Jurkat, Clone E6-1 (cell line): ENCODE data around the gene CREG2.
"Not testable (repeated sequence)": the region's sequence is repeated elsewhere in the genome, so short reads cannot be mapped to it uniquely, and the experiment has no call there.

Experiments used
- DNase-seq: peaks from one replicate; pipeline ENCODE4 v3.0.0-alpha.2; 2011; ENCODE audit warnings: low read depth, low spot score
- H3K4me3 ChIP-seq: 2 replicates; pipeline ENCODE4 v1.5.1; 2011; ENCODE audit warnings: mild to moderate bottlenecking, low read length, control low read depth, moderate library complexity

Gene CREG2

DNA sequence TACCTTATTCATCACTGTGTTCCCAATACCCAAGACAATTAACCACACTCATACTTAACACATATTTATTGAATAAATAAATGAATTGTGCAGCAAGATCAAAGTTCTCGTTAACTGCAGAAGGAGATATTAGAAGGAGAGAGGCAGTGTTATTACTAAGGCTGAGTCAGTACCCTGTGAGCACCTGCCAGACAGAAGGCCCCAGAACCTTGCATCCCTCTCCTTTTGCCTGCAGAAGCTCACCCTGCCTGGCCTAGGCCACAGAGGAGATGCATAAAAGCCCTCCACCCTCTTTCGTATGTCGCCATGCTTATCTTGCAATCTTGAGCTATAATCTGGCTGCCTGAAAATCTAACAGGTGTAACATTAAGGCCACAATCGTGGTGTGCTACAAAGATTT lies 58.3 kb downstream of the CREG2 start:
- DNase-seq, result peak; percentile 70
- peak overlapping the region; percentile 24; the same call in 1 of the 2 replicates for H3K4me3 ChIP-seq

DNA sequence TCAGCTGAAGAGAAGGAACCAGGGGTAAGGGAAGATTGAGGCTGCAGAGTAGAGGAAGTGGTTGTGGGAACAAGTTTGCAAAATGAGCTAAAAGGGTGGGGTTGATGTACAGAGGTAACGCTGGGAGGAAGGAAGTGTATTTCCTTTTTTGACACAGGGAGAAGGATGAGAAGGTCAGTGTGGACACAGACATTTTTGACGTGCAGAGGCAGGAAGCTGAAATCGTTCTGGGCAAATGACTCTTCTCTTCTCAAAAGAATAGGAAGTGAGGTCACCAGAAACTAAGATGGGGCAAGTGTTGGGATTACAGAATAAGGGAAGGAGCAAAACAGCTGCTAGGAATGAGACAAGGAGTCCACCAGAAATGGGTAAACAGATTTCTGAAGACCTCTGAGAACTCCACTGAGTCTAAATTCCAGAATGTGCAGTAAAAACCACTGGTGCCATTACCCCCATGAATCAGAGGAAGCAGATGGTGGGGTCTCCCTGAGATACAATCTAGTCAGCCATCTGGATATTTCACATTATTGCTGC lies 58.8 kb downstream of the CREG2 start:
- peak; percentile 94 for DNase-seq
- H3K4me3 ChIP-seq, result peak overlapping the region; percentile 29

DNA sequence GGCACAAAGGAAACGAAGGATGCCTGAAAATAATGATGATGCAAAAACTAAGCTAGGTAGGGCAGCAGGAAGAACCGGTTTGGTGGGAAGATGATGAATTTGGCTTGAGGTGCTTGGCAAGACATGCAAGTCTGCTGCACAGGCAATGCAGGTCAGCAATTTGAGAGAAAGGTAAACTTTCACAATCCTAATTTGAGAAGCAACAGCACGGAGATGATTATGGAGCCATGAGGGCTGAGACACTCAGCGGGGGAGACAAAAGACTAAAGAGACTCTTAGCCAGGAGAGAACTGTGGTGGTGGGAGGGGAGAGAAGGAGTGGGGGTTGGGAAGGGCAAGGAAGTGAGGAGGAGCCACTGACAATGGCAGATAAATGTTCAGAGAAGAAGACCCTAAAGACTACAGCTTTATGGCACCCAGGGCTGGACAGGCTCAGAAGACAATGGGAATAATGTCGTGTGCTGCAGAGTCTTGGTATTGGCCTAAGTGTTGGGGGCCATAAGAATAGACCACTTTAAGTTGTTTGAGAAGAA lies 59.4 kb downstream of the CREG2 start:
- peak overlapping the region; percentile 29 for H3K4me3 ChIP-seq

GRCh38 chr2:101325425-101325824 lies 61.9 kb downstream of the CREG2 start:
- no peak for DNase-seq
- H3K4me3 ChIP-seq, result no peak overlapping the region

More for the DNA sequence above, 59.4 kb downstream of the CREG2 start:
- DNase-seq, result no peak

- H3K4me3 ChIP-seq, DNase-seq: not testable (repeated sequence)
Measured at GRCh38 chr2:101316568-101316967, 70.7 kb downstream of the CREG2 start.

DNA sequence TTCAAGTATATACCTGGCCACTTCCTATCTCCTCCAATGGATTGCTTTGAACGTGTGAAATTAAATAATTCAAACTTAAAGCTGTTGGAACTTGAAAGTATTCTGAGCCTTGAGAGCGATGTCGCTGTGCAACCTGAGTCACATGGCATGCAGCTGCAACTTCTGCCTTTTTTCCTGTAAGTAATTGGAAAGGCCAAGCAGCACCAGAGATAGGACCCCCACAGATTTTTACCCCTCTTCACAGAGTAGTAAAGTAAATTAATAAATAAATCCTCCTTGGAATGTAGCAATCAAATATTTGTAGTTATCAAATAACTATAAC lies 75.6 kb downstream of the CREG2 start:
- peak; percentile 66 for DNase-seq
- peak overlapping the region; percentile 32 for H3K4me3 ChIP-seq

GRCh38 chr2:101310834-101311695 lies 76.2 kb downstream of the CREG2 start:
- peak overlapping the region; percentile 32 for H3K4me3 ChIP-seq
- DNase-seq, result peak; percentile 73

GRCh38 chr2:101310090-101310833 lies 77.0 kb downstream of the CREG2 start:
- no peak for DNase-seq
- H3K4me3 ChIP-seq, result no peak overlapping the region

GRCh38 chr2:101308432-101309210 lies 78.7 kb downstream of the CREG2 start, which contains the start of gene RNF149:
Gene RNF149, minus strand, starts transcription at chr2:101308701. Its CDS starts 113 bp downstream, at chr2:101308588.
- H3K4me3 ChIP-seq, result peak within 1 kb of the TSS; percentile 57
- peak; percentile 74 for DNase-seq

GRCh38 chr2:101307950-101308431 lies 79.3 kb downstream of the CREG2 start:
- H3K4me3 ChIP-seq, result peak overlapping the region; percentile 57
- DNase-seq, result no peak

- peak overlapping the region; percentile 57 for H3K4me3 ChIP-seq
- no peak for DNase-seq
Measured at GRCh38 chr2:101307503-101307902, 79.8 kb downstream of the CREG2 start.

GRCh38 chr2:101306410-101306809 lies 80.9 kb downstream of the CREG2 start:
- H3K4me3 ChIP-seq, result peak overlapping the region; percentile 57
- no peak for DNase-seq

DNA sequence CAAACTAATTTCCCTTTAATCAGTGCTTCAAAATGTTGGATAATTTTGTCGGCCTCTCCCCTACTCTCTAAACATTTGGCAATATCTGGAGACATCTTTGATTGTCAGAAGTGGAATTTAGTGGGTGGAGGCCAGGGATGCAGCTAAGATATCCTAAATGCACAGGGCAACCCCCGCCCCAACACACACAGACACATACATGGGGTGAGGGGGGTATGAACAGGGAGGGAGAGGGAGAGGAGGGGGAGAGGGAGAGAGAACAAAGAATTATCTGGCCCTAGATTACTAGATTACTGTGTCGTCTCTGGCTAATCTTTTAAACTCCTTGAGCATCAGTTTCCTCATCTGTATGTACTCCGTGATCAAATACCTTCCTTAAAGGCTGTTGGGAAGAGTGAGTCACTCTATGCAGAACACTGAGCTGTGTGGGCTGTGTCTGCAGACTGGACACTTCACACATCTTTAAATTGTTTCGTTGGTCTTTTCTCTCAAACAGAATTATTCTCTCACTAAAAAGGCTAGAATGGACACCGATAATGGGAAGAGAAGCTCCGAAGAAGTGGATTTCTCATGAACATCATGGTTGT lies 81.7 kb downstream of the CREG2 start:
- no peak overlapping the region for H3K4me3 ChIP-seq
- DNase-seq, result no peak

GRCh38 chr2:101305035-101305434 lies 82.3 kb downstream of the CREG2 start:
- no peak overlapping the region for H3K4me3 ChIP-seq
- no peak for DNase-seq

- DNase-seq, result no peak
- no peak overlapping the region for H3K4me3 ChIP-seq
Measured at GRCh38 chr2:101303688-101304087, 83.6 kb downstream of the CREG2 start.

DNA sequence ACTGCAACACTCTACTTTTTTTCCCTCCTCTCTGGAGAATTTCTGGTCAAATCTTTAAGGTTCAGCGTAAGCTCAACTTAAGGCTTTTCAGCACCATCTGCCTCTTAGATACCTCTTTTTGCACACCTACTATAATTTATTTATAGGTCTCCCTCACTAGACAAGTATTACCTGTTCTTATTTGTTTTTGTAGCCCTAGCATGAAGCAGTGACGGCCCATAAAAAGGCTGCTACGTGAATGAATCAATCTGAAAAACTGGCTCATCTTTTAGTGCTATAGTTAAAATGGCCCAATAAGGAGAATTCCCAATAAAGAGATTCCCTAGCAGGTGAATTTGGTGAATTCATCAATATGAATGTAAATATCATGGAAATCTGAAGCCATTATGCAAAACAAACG lies 85.3 kb downstream of the CREG2 start:
- H3K4me3 ChIP-seq, result no peak overlapping the region
- no peak for DNase-seq

GRCh38 chr2:101300836-101301235 lies 86.5 kb downstream of the CREG2 start:
- no peak for DNase-seq
- H3K4me3 ChIP-seq, result no peak overlapping the region

- H3K4me3 ChIP-seq, result no peak overlapping the region
Measured at GRCh38 chr2:101300164-101300563, 87.1 kb downstream of the CREG2 start.

GRCh38 chr2:101299604-101300003 lies 87.7 kb downstream of the CREG2 start:
- no peak overlapping the region for H3K4me3 ChIP-seq
- no peak for DNase-seq

More at GRCh38 chr2:101300164-101300563, 87.1 kb downstream of the CREG2 start:
- DNase-seq, result no peak
